HG02588 (cell line): ENCODE data around the gene TMEM33.

Experiments
- ATAC-seq: cut with Tn5 transposase; IDR thresholded peaks from one replicate; pipeline ENCODE4 v1.9.1; 2021; ENCODE audit warnings: mild to moderate bottlenecking, moderate library complexity; ENCODE audit not compliant: unreplicated experiment

Gene TMEM33

GRCh38 chr4:41994461-41994985, 59.3 kb downstream of the TMEM33 start:
- no peak for ATAC-seq

GRCh38 chr4:41998019-41998418, 62.8 kb downstream of the TMEM33 start:
- no peak for ATAC-seq

- ATAC-seq, result no peak
Measured at GRCh38 chr4:41999321-41999720, 64.1 kb downstream of the TMEM33 start.

DNA sequence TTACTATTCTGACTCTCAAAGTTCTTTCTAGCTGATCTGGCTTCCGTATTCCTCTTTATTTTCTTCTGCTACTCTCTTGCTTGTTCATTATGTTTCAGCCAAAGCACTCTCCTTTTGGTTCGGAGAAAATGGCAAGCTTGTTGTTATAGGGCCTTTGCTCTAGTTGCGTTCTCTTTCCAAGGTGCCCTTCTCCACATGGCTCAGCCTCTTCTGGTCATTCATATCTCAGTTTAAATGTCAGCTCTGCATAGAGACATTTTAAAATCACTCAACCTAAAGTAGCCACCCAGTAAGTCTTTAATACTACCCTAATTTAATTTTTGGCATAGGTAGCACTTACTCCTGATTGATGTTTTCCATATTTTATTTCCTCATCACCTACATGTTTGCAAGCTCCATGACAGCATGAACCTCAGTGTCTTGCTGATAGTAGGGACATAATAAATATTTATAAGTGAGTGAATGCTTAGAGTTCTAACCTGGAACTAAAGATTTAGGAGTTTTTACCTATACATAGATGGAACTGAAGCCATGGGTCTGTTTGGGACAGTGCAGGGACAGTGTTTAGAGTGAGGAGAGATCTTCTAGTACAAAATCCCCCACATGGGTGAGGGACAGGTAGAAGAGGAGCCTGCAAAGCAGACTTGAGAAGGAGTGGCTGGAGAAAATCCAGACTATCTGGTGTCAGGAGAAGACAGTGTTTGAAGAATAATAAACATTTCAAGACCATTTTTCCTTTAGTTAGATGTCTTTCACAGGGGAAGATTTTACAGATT, 73.0 kb downstream of the TMEM33 start:
- ATAC-seq, result no peak
